ENCODE results near the gene SIDT2.

- no peak for TF ChIP-seq CTCF (IDR thresholded peaks at IDR 0.05; ENCODE audit: low read length)
- no peak for TF ChIP-seq EZH2 (IDR thresholded peaks at IDR 0.05; ENCODE audit: borderline replicate concordance, low read length)
Observed at GRCh38 chr11:117220999-117221774, 42.6 kb downstream of the SIDT2 start.

All from OCI-LY1 (cell line).